ENCODE data around the gene ISLR2. TPM values are rescaled to one million over a fixed set of nuclear protein-coding genes. Genes with fewer than 3 reads are reported as not detected.

Gene ISLR2
- total and polyA plus RNA-seq, 8 donors = 0.19 to 4.4 (median 0.30) TPM; not detected in 3

DNA sequence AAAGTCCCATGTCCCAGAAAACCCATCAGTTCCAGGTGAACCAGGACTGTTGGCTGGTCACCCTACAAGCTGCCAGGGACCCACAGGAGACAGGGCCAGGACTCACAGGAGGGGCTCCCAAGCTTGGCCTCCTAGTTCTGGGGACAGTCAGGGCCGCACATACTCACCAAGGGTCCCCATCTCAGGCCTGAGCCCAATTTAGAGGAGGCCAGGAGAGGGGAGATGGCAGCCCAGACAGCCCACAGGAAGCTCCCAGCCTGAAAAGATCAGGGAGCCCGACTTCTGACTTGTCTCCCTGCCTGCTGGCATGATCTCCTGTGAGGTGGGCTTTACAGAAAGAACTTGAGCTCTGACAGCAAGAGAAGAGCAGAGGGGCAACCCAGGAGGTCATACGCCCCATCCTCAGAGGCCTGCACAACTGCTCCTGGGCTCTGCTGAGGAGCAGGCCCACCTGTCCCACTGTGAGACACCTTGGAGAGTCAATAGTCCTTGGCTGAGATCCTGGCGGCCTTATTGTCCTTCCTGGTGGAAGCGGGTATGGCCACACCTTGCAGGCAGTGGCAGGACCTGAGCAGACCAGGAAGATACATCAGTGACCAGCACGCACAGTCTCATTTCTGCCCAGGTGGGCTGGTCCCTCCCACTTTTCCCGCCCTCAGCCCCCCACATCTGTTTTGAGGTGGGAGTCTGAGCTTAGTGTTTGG, 40.6 kb downstream of the ISLR2 start:
- DNase-seq = peak; percentile 7 to 20
- no peak overlapping the region for H3K4me3 ChIP-seq
- H3K27ac ChIP-seq = peak overlapping the region in 2 of 5 donors; percentile 18 to 23
- WGBS, 5 donors = 69 to 85% (median 80%) methylated on average over 3 to 7 of the region's 7 CpGs
- no peaks in the 10 kb centered on the region for H3K9me3 ChIP-seq
- peaks cover 0 to 3% (median 0%) of the 10 kb centered on the region in 3 donors for H3K27me3 ChIP-seq
- H3K36me3 ChIP-seq = peaks cover 0 to 9% (median 0%) of the 10 kb centered on the region in 4 donors
- TF ChIP-seq EP300 (IDR thresholded peaks at IDR 0.05) (no peak), POLR2AphosphoS5 (IDR thresholded peaks at IDR 0.05) (no peak), POLR2A (IDR thresholded peaks at IDR 0.05) (no peak)
- TF ChIP-seq, protein P1, sequence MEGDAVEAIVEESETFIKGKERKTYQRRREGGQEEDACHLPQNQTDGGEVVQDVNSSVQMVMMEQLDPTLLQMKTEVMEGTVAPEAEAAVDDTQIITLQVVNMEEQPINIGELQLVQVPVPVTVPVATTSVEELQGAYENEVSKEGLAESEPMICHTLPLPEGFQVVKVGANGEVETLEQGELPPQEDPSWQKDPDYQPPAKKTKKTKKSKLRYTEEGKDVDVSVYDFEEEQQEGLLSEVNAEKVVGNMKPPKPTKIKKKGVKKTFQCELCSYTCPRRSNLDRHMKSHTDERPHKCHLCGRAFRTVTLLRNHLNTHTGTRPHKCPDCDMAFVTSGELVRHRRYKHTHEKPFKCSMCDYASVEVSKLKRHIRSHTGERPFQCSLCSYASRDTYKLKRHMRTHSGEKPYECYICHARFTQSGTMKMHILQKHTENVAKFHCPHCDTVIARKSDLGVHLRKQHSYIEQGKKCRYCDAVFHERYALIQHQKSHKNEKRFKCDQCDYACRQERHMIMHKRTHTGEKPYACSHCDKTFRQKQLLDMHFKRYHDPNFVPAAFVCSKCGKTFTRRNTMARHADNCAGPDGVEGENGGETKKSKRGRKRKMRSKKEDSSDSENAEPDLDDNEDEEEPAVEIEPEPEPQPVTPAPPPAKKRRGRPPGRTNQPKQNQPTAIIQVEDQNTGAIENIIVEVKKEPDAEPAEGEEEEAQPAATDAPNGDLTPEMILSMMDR (IDR thresholded peaks at IDR 0.05) = no peak
- H3K4me1 ChIP-seq = peaks cover 7 to 51% (median 31%) of the 10 kb centered on the region in 4 donors
- intact Hi-C loops (cut with DNase I; ENCODE audit: low total_unique reads) = no loop called here

DNA sequence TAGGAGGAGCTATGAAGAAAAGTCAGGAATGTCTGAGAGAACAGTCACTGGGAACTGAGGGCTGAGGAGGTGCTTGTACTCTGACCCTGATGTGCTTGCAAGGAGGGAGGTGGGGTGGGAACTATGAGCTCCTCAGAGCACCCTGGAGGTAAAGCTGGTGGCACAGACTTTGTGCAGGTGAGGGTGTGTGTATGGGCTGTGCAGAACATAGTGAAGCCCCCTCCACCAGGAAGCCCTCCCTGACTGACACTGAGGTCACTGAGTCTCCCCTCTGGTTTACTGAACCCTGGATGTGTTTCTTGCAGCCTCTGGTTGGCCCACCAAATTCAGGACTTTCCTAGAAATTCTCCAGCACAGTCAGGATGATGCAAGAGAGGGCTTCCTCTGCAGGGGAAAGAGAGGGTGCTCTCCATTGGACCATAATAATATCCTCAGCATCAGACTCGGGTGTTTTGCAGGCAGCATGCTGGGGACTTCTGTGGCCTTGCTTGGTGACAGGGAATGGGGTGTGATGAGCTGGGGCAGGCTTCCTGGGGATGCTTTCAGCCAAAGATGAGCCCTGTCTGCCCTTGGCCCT, 41.7 kb downstream of the ISLR2 start:
- no peak overlapping the region for H3K4me3 ChIP-seq
- H3K27me3 ChIP-seq = peaks cover 0 to 3% (median 0%) of the 10 kb centered on the region in 3 donors
- DNase-seq = peak in 1 of 2 donors; percentile 15
- peaks cover 0 to 10% (median 0%) of the 10 kb centered on the region in 4 donors for H3K36me3 ChIP-seq
- TF ChIP-seq, protein P1 (IDR thresholded peaks at IDR 0.05) = no peak
- no peak for TF ChIP-seq POLR2AphosphoS5 (IDR thresholded peaks at IDR 0.05)
- TF ChIP-seq EP300 (IDR thresholded peaks at IDR 0.05) = no peak
- TF ChIP-seq POLR2A (IDR thresholded peaks at IDR 0.05) = no peak
- intact Hi-C loops (cut with DNase I; ENCODE audit: low total_unique reads) = no loop called here
- H3K27ac ChIP-seq = peak overlapping the region in 4 of 5 donors; percentile 22 to 80 (median 62)
- no peaks in the 10 kb centered on the region for H3K9me3 ChIP-seq
- 77 to 83% (median 79%) methylated on average over 1 of the region's 1 CpG for WGBS, 5 donors
- H3K4me1 ChIP-seq = peaks cover 7 to 61% (median 36%) of the 10 kb centered on the region in 4 donors

DNA sequence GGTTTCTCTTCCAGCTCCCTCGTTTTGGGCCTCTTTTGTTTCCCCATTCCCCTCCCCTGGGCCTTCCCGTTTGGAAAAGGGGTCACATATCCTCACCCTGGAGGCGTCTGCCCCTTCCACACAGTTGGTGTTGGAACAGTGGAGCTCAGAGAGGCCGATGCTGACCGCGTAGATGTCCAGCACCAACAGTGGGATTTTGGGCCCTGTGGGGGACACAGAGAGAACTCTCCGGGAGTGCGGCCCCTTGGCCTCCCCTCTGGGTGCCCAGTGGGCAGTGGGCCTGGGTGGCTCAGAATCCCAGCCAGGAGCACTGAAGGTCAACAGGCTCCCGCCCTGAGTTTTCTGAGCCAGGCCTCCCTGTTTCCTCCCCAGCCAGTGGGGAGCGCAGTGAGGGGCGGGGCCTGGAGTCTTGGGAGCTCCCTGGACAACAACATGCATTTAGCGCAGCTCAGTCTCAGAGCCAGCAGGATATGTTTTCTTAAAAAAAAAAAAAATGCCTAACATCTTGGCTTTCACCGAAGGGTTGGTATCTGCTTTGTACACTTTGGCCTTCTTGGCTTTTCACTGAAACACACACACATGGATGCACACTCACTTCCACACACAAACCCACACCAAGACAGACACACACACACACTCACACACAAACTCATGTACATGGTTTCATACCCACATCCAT, 42.5 kb downstream of the ISLR2 start:
- peaks cover 0 to 3% (median 0%) of the 10 kb centered on the region in 3 donors for H3K27me3 ChIP-seq
- no peaks in the 10 kb centered on the region for H3K9me3 ChIP-seq
- peaks cover 7 to 61% (median 38%) of the 10 kb centered on the region in 4 donors for H3K4me1 ChIP-seq
- H3K4me3 ChIP-seq = peak overlapping the region in 1 of 4 donors; percentile 40
- H3K36me3 ChIP-seq = peaks cover 0 to 10% (median 0%) of the 10 kb centered on the region in 4 donors
- peak; percentile 34 to 87 for DNase-seq
- 36 to 52% (median 47%) methylated on average over 11 to 13 of the region's 13 CpGs for WGBS, 5 donors
- peak overlapping the region; percentile 22 to 80 (median 61) for H3K27ac ChIP-seq
- intact Hi-C loops (cut with DNase I; ENCODE audit: low total_unique reads) = no loop called here
- no peak for TF ChIP-seq POLR2AphosphoS5 (IDR thresholded peaks at IDR 0.05)
- TF ChIP-seq EP300 (IDR thresholded peaks at IDR 0.05) = no peak
- TF ChIP-seq, protein P1 (IDR thresholded peaks at IDR 0.05) = no peak
- TF ChIP-seq POLR2A (IDR thresholded peaks at IDR 0.05) = no peak

Measured in stomach (tissue), 9 donors.